LNCaP clone FGC (cell line): ENCODE results near the gene CNST.

Experiments used
- DNase-seq: peaks from one replicate; pipeline ENCODE4 v3.0.0-alpha.2; 2011; ENCODE audit warnings: low read depth
- H3K4me3 ChIP-seq: 2 replicates; pipeline ENCODE4 v1.5.1; 2011; ENCODE audit warnings: mild to moderate bottlenecking, low read depth, low read length, control low read depth
- CTCF ChIP-seq: IDR thresholded peaks from 2 replicates; pipeline ENCODE4 v1.5.1; 2012; ENCODE audit warnings: mild to moderate bottlenecking; ENCODE audit not compliant: control insufficient read depth, insufficient read depth; ENCODE audit errors: extremely low read depth

CNST gene

GRCh38 chr1:246527402-246528088, 38.7 kb upstream of the CNST start:
- TF ChIP-seq CTCF, result no peak
- DNase-seq, result no peak
- no peak overlapping the region for H3K4me3 ChIP-seq

- DNase-seq, result no peak
- no peak overlapping the region for H3K4me3 ChIP-seq
- TF ChIP-seq CTCF, result no peak
These were observed 37.1 kb upstream of the CNST start for GRCh38 chr1:246528933-246529731.

DNA sequence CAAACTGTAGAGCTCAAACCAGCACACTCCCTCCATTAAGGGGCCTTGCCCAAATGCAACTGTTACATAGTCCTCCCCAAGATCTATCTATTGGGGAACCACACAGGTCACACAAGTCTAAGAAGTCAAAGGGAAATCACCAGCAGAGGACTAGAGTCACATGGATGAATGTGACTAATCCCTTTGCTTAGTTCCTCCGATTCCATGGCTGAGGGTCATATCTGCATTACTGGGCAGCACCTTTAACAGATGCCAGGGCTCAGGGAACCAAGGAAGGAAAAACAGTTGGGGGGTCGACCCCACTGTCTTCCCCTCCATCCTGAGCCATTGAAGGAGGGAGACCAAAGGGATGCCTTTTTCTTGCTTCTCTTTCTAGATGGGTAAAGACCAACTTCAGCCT, 35.8 kb upstream of the CNST start:
- H3K4me3 ChIP-seq, result no peak overlapping the region
- TF ChIP-seq CTCF, result no peak
- no peak for DNase-seq

GRCh38 chr1:246532519-246532918, 33.7 kb upstream of the CNST start:
- no peak for TF ChIP-seq CTCF
- DNase-seq, result no peak

DNA sequence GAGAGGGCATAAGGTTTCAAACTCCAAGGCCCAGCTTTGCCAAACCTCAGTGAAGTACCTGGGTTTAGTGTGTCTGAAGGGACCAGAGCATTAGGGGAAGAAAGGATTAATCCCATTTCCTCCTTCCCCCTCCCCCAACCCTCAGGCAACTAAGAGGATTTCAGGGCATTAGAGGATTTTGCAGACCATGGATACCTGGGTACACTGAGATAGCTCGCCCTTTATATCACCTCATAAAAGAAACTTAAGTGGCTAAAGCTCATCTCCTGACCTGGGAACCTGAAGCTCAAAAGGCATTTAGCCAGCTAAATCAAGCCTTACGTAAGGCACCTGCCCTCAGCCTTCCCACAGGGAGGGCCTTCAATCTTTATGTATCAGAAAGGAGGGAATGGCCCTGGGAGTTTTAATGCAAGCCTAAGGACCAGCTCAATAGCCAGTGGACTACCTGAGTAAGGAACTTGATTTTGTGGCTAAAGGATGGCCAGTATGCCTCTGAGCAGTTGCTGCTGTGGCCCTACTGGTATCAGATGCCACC, 32.8 kb upstream of the CNST start:
- H3K4me3 ChIP-seq, result no peak overlapping the region
- no peak for TF ChIP-seq CTCF
- DNase-seq, result no peak

More at GRCh38 chr1:246532519-246532918, 33.7 kb upstream of the CNST start:
- H3K4me3 ChIP-seq, result no peak overlapping the region

DNA sequence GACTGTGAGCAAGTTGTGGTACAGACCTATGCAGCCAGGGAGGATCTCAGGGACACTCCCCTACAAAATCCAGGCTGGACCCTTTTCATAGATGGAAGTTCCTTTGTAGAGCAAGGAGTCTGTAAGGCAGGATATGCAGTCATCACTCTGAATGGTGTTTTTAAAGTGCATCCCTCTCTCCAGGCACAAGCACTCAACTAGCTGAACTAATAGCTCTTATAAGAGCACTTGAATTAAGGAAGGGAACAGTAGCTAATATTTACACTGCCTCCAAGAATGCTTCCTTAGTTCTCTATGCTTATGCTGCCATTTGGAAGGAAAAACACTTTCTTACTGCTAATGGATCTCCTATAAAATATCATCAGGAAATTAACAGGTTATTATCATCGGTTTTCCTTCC, 32.1 kb upstream of the CNST start:
- TF ChIP-seq CTCF, result no peak
- no peak overlapping the region for H3K4me3 ChIP-seq
- no peak for DNase-seq

DNA sequence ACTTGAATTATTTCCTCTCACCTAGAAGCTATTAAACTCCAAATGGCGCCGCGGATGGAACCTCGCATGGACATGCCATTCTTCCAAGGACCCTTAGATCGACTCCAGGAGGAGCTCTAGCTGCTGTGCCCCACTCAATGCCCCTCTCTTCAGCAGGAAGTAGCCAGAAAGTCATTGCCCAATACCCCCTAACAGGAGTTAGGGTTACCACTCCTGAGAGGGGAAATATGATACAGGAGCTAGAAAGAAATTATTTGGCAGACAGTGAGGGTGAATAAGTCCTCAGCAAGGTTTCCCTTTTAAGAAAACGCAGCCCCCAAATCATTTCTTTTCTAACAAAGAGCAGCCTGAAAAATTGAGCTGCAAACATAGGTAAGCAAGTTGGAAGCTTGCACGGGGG, 28.8 kb upstream of the CNST start:
- no peak for TF ChIP-seq CTCF
- H3K4me3 ChIP-seq, result no peak overlapping the region
- DNase-seq, result no peak
